ENCODE data around the gene SNRPE. TPM values are rescaled to one million over a fixed set of nuclear protein-coding genes. Genes with fewer than 3 reads are reported as not detected.
A peak's percentile ranks its signal among the peaks of the same experiment; 100 is the strongest.

SNRPE gene

GRCh38 chr1:203914292-203914691 lies 52.9 kb downstream of the SNRPE start:
- Histone ChIP-seq H3K4me1 (ENCODE audit: control insufficient read depth, insufficient read depth, low read length) (peaks cover 9% of the 10 kb centered on the region), H3K4me2 (ENCODE audit: low read length) (no peak overlapping the region), H3K9ac (ENCODE audit: low read depth, low read length) (no peak overlapping the region), H3K4me3 (ENCODE audit: low read length) (no peak overlapping the region), H3K9me3 (replicated peaks; ENCODE audit: low read length) (no peaks in the 10 kb centered on the region), H3K27me3 (ENCODE audit: control insufficient read depth, insufficient read depth, low read length) (no peaks in the 10 kb centered on the region), H3K36me3 (ENCODE audit: insufficient read depth, low read length) (no peaks in the 10 kb centered on the region)

- Histone ChIP-seq H3K9ac (ENCODE audit: low read depth, low read length) (no peak overlapping the region), H3K9me3 (replicated peaks; ENCODE audit: low read length) (no peaks in the 10 kb centered on the region), H3K4me1 (ENCODE audit: control insufficient read depth, insufficient read depth, low read length) (peaks cover 9% of the 10 kb centered on the region), H3K36me3 (ENCODE audit: insufficient read depth, low read length) (no peaks in the 10 kb centered on the region), H3K27me3 (ENCODE audit: control insufficient read depth, insufficient read depth, low read length) (no peaks in the 10 kb centered on the region), H3K4me2 (ENCODE audit: low read length) (peak overlapping the region; percentile 77), H3K4me3 (ENCODE audit: low read length) (no peak overlapping the region)
These were observed 54.4 kb downstream of the SNRPE start for GRCh38 chr1:203915811-203916210.

- no peak overlapping the region for H3K4me2 ChIP-seq (ENCODE audit: low read length)
- no peak overlapping the region for H3K4me3 ChIP-seq (ENCODE audit: low read length)
- H3K27me3 ChIP-seq (ENCODE audit: control insufficient read depth, insufficient read depth, low read length): no peaks in the 10 kb centered on the region
- peaks cover 9% of the 10 kb centered on the region for H3K4me1 ChIP-seq (ENCODE audit: control insufficient read depth, insufficient read depth, low read length)
- no peaks in the 10 kb centered on the region for H3K36me3 ChIP-seq (ENCODE audit: insufficient read depth, low read length)
- no peaks in the 10 kb centered on the region for H3K9me3 ChIP-seq (replicated peaks; ENCODE audit: low read length)
- no peak overlapping the region for H3K9ac ChIP-seq (ENCODE audit: low read depth, low read length)
These were observed 55.4 kb downstream of the SNRPE start for GRCh38 chr1:203916756-203917155.

Small RNA genes within 50 kb of the gene (small RNA-seq; reads per million reads assigned to genes)
- not detected for gene HSPE1P6

Measured in skeletal muscle satellite cell (primary cell).